HG03432 (cell line): ENCODE measurements around the gene GLS.
"Not testable (repeated sequence)": the region's sequence is repeated elsewhere in the genome, so short reads cannot be mapped to it uniquely, and the experiment has no call there.

Source experiments
- ATAC-seq: cut with Tn5 transposase; IDR thresholded peaks from one replicate; pipeline ENCODE4 v1.9.1; 2021; ENCODE audit warnings: mild to moderate bottlenecking, moderate library complexity; ENCODE audit not compliant: unreplicated experiment

GLS gene

DNA sequence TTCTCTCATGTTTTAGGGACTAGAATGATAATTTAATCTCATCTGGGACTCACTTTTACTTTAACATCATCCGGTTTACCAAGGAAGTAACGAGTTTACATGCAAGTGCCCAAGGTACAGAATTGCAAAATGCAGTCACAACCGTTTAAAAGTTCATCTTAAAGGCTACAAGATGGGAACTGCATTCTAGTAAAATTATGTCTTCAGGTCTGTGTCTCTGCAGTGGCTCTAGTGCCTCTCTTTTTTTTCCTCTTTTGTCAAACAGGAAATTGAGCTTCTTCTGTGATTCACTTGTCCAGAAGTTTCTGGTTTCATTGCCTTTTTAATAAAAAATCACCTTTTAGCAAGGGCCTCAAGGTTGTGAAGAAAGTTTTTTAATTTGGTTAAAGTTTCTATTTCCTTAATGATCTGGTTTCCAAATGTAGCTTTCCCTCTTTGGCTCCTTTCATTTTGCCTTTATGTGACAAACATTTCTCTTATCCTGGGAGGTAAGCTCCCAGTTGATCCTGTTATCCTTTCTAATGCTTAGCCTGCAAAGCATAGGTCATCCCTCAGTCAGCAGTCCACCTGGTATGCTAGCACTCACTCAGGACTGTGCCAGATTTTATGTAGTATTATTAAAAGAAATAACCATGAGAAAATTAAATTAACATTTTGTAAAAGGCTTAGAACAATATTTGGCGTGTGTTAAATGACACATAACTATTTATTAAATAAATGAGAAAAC is 2.4 kb downstream of the GLS start:
- no peak for ATAC-seq

DNA sequence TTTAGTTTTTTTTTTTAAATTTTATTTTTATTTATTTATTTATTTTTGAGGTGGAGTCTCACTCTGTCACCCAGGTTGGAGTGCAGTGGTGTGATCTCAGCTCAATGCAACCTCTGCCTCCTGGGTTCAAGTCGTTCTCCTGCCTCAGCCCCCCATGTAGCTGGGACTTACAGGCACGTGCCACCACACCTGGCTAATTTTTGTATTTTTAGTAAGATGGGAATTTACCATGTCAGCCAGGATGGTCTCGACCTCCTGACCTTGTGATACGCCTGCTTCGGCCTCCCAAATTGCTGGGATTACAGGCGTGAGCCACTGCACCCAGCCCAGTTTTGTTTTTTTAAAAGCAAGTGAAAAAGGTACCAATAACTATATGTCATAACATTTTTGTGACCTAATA is 5.2 kb downstream of the GLS start:
- not testable (repeated sequence) for ATAC-seq

GRCh38 chr2:190887089-190887488 is 6.5 kb downstream of the GLS start:
- peak; percentile 75 for ATAC-seq

- ATAC-seq: no peak
These were observed 7.8 kb downstream of the GLS start for GRCh38 chr2:190888449-190888848.

GRCh38 chr2:190889175-190889943 is 8.7 kb downstream of the GLS start:
- no peak for ATAC-seq

DNA sequence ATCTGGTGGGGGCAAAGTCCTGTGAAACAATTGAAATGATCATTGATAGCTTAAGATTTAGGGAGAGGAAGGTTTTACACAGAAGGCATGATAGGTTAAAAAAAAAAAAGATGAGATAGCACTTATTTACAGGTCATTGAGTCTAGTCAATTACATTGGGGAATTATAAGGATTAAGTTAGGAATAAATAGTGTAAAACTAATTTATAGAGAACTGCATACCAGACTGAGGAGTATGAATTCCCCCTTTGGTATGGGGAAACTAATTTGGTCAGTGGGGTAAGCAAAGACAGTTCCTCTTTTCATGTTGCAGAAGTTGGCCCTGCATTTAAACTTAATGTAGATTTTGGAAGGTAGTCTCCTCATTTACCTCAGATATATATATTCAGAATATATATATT is 10.8 kb downstream of the GLS start:
- ATAC-seq: peak; percentile 48

DNA sequence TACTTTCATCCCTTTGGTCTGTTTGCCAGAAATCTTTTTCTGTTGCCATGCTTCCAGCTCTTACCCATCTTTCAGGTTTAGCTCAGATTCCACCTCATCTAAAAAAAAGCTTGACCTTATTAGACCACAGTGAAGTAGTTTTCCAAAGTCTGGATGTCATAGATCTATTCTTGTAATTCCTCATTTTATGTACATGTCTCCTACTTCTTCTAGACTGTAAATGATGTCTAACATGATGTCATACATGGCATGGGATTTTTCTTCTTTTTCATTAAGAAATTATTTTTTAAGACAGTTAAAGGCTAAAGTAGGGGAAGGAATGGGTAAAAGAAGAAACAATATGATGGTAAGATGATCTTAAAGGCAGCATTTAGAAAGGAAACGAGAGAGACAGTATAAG is 11.3 kb downstream of the GLS start:
- ATAC-seq: no peak

- no peak for ATAC-seq
These were observed 12.5 kb downstream of the GLS start for GRCh38 chr2:190893157-190893556.

- no peak for ATAC-seq
These were observed 15.9 kb downstream of the GLS start for GRCh38 chr2:190896477-190896876.

DNA sequence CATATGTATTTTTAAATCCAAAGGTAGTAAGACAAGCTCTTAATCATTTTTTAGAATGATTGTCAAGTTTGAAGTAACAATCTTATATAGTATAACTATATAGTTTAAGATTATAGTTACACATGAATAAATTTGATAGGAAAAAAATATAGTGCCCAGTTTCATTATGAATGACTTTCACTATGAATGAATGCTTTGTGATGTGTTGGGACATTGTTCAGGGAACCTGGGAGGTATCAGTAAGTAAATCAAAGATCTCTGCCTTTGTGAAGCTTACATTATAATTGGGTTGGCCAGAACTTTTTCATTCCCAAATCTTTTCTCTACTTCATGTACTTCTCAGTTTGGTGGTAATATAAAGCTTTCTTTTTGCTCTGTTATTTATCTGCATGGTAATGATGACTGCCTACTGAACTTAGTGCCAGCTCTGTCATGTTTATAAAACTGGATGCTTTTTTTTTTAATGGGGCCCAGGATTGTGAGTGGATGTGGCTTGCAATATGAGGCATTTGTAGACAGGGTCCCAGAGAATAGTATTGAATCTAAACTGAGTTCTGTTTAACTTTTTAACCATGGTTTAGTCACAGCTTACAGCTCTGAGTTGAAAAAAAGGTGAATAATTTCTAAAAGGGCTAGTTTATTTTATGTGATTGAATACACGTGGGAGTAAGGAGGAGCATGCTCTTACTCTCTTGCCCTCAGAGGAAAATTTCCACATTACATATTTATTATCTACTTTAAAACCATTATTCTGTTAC is 23.3 kb downstream of the GLS start:
- no peak for ATAC-seq

GRCh38 chr2:190904640-190905261 is 24.1 kb downstream of the GLS start:
- no peak for ATAC-seq

- ATAC-seq: no peak
These were observed 27.9 kb downstream of the GLS start for GRCh38 chr2:190908532-190908931.

GRCh38 chr2:190909680-190910079 is 29.1 kb downstream of the GLS start:
- no peak for ATAC-seq

- no peak for ATAC-seq
These were observed 29.9 kb downstream of the GLS start for GRCh38 chr2:190910341-190911136.

DNA sequence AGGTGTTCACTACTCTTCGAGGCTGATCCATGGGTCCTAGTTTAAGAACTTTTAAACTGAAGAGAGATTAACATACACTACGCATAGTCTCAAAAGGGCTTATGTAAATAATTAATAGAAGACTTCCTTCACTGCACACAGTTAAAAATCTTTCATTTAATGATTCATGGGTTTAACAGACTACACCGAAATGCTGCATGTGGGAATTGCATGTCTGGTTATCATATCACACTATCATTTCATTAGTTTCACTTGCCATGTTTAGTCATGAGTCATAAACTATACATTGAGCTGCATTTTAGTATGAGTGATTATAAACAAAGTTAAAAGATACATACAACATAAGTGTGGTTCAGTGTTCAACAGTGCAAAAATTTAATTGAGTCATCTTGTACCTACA is 31.2 kb downstream of the GLS start:
- ATAC-seq: peak; percentile 95

GRCh38 chr2:190912726-190913125 is 32.1 kb downstream of the GLS start:
- ATAC-seq: no peak

DNA sequence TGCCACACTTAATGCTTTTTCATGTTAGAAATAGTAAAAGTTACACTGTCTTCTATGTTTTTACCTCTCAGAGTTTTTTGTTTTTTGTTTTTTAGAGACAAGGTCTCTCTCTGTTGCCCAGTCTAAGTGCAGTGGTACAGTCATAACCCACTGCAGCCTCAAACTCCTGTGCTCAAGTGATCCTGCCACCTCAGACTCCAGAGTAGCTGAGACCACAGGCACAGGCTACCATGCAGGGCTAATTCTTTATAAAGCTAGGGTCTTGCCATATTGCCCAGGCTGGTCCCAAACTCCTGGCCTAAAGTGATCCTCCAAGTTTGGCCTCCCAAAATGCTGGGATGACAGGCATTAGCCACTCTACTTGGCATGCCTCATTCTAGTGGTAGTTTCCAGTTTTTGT is 33.1 kb downstream of the GLS start:
- ATAC-seq: no peak

- no peak for ATAC-seq
These were observed 36.2 kb downstream of the GLS start for GRCh38 chr2:190916829-190917228.

DNA sequence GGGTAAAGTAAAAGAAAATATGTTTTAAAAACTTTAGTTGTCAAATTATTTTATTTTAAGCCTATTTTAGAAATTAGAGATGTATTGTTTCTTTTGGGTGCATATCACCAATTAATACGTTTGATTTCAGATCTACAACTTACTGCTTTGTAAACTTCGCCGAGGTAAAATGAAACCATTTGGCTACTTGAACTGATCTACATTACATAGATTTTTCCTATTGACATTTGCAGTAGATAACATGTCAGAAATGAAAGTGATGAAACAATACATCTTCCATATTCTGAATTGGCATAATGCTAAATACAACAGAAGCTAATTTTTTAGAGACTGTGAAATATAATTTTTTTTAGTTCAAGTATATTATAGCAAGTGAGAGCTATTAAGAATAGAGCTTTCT is 39.5 kb downstream of the GLS start:
- no peak for ATAC-seq

DNA sequence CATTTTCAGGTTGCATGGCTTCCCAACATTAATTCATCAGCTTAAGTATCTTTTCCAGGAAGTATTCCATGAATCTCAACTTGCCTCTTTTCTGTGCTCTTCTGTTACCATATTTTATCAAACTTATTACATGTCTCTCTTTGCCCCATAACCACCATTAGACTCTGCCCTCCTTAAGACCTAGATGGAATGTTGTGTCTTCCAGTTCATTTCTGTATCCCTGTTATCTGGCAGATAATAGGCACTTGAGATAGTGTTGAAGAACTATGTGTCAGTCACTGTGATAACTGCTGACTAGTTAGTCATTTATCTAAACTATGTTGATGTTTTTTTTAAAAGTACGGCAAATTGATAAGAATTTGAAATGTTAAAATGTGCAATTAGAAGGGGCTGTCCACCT is 41.8 kb downstream of the GLS start:
- ATAC-seq: no peak

GRCh38 chr2:190927301-190927700 is 46.7 kb downstream of the GLS start:
- ATAC-seq: no peak
